HG03196 (cell line): ENCODE measurements around the gene IDH3A.

Experiments
- ATAC-seq: cut with Tn5 transposase; IDR thresholded peaks from one replicate; pipeline ENCODE4 v1.9.1; 2021; ENCODE audit not compliant: unreplicated experiment

Gene IDH3A

DNA sequence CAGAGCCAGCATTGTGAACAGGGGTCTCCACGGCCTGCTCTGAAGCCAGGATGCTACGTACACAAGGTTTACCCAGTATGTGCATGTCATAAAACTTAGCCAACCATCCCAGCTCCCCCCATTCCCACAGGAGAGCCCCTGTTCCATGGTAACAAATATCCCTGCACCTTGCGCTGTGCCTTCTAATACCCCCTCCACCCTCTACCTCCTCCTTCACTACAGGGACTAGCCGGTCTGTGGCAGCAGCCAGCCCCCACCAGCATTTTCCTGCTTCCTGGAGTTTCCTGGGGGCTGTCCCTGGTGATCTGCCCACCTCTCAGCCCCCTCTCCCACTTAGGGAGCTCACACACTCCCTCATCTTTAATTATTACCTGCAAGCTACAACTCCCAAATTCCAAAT lies 64.8 kb downstream of the IDH3A start:
- ATAC-seq, result no peak

DNA sequence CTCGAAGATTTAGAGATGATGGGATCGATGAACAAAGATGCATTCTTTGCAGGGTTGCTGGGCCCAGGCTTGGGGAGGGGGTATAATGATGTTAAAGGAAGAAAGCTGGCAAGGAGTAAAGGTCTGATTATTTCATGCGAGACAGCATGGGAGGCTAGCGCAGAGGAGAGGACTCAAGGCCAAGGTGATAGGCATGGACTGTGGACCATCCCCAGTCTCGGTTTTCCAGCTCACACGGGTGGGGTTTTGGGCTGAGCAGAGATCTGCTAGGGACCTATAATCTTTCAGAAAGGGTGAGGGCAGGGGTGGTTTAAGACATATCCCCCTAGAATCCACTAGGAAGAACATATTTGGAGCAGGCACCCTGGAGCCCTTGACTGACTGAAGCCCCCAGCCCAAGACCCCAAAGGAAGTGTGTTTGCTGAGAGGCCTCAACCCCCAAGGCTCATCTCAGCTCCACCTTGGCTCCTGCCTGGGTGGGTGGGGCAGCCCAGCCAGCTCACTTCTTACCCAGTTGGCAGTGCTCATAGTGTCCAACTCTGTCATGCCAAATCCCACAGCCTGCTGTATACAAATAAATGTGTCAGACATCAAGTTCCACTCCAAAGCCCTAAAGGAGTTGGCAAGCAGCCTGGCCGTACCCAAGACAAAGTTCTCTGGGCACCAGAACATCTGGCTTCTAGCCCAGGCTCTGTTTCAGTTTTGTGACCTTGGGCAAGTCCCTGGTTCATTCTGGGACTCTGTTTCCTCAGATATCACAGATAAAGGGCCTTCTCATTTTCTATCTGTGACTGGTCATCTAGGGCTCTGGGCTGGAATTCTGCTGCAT lies 67.3 kb downstream of the IDH3A start:
- ATAC-seq, result no peak

DNA sequence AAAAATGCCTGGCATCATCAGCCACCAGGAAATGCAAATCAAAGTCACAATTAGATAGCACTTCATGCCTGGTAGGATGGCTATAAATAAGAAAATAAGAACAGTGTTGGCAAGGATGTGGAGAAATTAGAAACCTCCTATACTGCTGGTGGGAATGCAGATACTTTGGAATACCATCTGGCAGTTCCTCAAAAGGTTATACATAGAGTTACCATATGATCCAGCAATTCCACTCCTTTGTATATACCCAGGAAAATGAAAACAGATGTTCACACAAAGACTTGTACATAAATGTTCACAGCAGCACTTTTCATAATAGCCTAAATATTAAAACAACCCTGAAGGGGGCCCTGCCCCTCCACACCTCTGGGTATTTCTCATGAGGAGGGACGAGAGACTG lies 71.6 kb downstream of the IDH3A start:
- ATAC-seq, result no peak
